Lung microvascular endothelial cell (primary cell): Measurements from ENCODE around the gene GPC2. TPM values are rescaled to one million over a fixed set of nuclear protein-coding genes. Genes with fewer than 3 reads are reported as not detected.

Experiments
- DNase-seq, 2 donors: peaks; one replicate each; pipeline versions ENCODE4 v3.0.0 to v3.0.0-alpha.2; 2010; ENCODE audit warnings: low read depth in 2 of 2
- total RNA-seq: library from RNA; depleted of rRNA; stranded (reverse); fragments of >200 nt; gene quantifications from 2 replicates; pipeline ENCODE4 v1.2.1, GENCODE V29; 2014

Gene GPC2
- total RNA-seq, 1 donor from 2014 or later, result 2.2 TPM

- no peak for DNase-seq
These were observed 7.9 kb downstream of the GPC2 start for GRCh38 chr7:100169147-100169850.

- no peak for DNase-seq
These were observed 9.3 kb downstream of the GPC2 start for GRCh38 chr7:100167912-100168323.

- no peak for DNase-seq
These were observed 9.9 kb downstream of the GPC2 start for GRCh38 chr7:100166970-100167911.

- DNase-seq, result no peak
These were observed 10.8 kb downstream of the GPC2 start for GRCh38 chr7:100166317-100166940.

GRCh38 chr7:100163871-100164270, 13.3 kb downstream of the GPC2 start:
- no peak for DNase-seq

- no peak for DNase-seq
These were observed 14.1 kb downstream of the GPC2 start for GRCh38 chr7:100163006-100163531.

- DNase-seq, result no peak
These were observed 17.1 kb downstream of the GPC2 start for GRCh38 chr7:100160067-100160466.

- DNase-seq, result no peak
These were observed 18.0 kb downstream of the GPC2 start for GRCh38 chr7:100159099-100159623.

- DNase-seq, result peak; percentile 65 to 68
These were observed 18.7 kb downstream of the GPC2 start, which contains the start of gene TRAPPC14 for GRCh38 chr7:100158229-100159098. Gene TRAPPC14, minus strand, starts transcription at chr7:100158723. Its CDS starts 224 bp downstream, at chr7:100158499.

- peak; percentile 26 to 49 for DNase-seq
These were observed 19.6 kb downstream of the GPC2 start for GRCh38 chr7:100157334-100158228.

- DNase-seq, result no peak
These were observed 20.2 kb downstream of the GPC2 start for GRCh38 chr7:100157069-100157333.

- no peak for DNase-seq
These were observed 20.7 kb downstream of the GPC2 start for GRCh38 chr7:100156331-100157068.

- DNase-seq, result no peak
These were observed 21.4 kb downstream of the GPC2 start for GRCh38 chr7:100155553-100156317.

- no peak for DNase-seq
These were observed 22.3 kb downstream of the GPC2 start for GRCh38 chr7:100154651-100155491.

GRCh38 chr7:100153708-100154535, 23.3 kb downstream of the GPC2 start:
- no peak for DNase-seq

- no peak for DNase-seq
These were observed 24.1 kb downstream of the GPC2 start for GRCh38 chr7:100152937-100153666.
